Esophagus (tissue), 2 donors: ENCODE data around the gene USF1. TPM values are rescaled to one million over a fixed set of nuclear protein-coding genes. Genes with fewer than 3 reads are reported as not detected.
A peak's percentile ranks its signal among the peaks of the same experiment; 100 is the strongest.

ENCODE experiments used
- H3K27ac ChIP-seq, 2 donors: one replicate each; pipeline ENCODE4 v1.5.1; 2013; ENCODE audit warnings: low read depth in 2 of 2, mild to moderate bottlenecking in 2 of 2, inconsistent platforms in 1 of 2, low read length in 1 of 2, moderate library complexity in 1 of 2
- H3K27me3 ChIP-seq, 2 donors: one replicate each; pipeline ENCODE4 v1.6.1; 2013; ENCODE audit warnings: low read length in 2 of 2, control low read depth in 1 of 2, mild to moderate bottlenecking in 1 of 2; ENCODE audit not compliant: insufficient read depth in 2 of 2, control insufficient read depth in 1 of 2
- H3K36me3 ChIP-seq, 2 donors: one replicate each; pipeline ENCODE4 v1.6.1; 2013; ENCODE audit warnings: low read length in 1 of 2; ENCODE audit not compliant: control insufficient read depth in 2 of 2, insufficient read depth in 2 of 2
- H3K4me1 ChIP-seq, 2 donors: one replicate each; pipeline ENCODE4 v1.6.1; 2013; ENCODE audit warnings: low read length in 1 of 2; ENCODE audit not compliant: control insufficient read depth in 2 of 2, insufficient read depth in 2 of 2
- H3K4me3 ChIP-seq, 2 donors: one replicate each; pipeline ENCODE4 v1.5.1; 2013; ENCODE audit warnings: low read length in 2 of 2, mild to moderate bottlenecking in 2 of 2, low read depth in 1 of 2, moderate library complexity in 1 of 2
- H3K9me3 ChIP-seq, 2 donors: one replicate each; pipeline ENCODE4 v1.6.1; 2013; ENCODE audit warnings: mild to moderate bottlenecking in 2 of 2, low read depth in 1 of 2, low read length in 1 of 2, moderate library complexity in 1 of 2; ENCODE audit not compliant: control insufficient read depth in 2 of 2, insufficient read depth in 1 of 2
- WGBS, 2 donors: extraction: QIAGEN DNeasy Blood & Tissue Kit; methylation state at CpG; one replicate each; pipeline ENCODE4 v1.1.7; 2013; 5-methylcytosine and 5-hydroxymethylcytosine counted together
- polyA plus RNA-seq, 2 donors: library from polyadenylated mRNA; stranded (reverse); fragments of 200-250 nt; gene quantifications; one replicate each; pipeline ENCODE4 v1.2.3, GENCODE V29; 2013
- donor health status: healthy with polysubstance abuse.
- donor health status: Bipolar disorder and iron deficiency.

The USF1 gene
- polyA plus RNA-seq, 2 donors = 37.6 to 50.1 TPM

GRCh38 chr1:161080441-161081405 is 34.9 kb upstream of the USF1 start:
- H3K27ac ChIP-seq = peak overlapping the region; percentile 96
- H3K4me1 ChIP-seq = peaks cover 6 to 23% of the 10 kb centered on the region in 2 donors
- 67 to 69% methylated on average over 5 of the region's 5 CpGs for WGBS, 2 donors
- H3K9me3 ChIP-seq = no peaks in the 10 kb centered on the region
- H3K27me3 ChIP-seq = no peaks in the 10 kb centered on the region
- peaks cover 0 to 17% of the 10 kb centered on the region in 2 donors for H3K36me3 ChIP-seq
- H3K4me3 ChIP-seq = peak overlapping the region in 1 of 2 donors; percentile 11

DNA sequence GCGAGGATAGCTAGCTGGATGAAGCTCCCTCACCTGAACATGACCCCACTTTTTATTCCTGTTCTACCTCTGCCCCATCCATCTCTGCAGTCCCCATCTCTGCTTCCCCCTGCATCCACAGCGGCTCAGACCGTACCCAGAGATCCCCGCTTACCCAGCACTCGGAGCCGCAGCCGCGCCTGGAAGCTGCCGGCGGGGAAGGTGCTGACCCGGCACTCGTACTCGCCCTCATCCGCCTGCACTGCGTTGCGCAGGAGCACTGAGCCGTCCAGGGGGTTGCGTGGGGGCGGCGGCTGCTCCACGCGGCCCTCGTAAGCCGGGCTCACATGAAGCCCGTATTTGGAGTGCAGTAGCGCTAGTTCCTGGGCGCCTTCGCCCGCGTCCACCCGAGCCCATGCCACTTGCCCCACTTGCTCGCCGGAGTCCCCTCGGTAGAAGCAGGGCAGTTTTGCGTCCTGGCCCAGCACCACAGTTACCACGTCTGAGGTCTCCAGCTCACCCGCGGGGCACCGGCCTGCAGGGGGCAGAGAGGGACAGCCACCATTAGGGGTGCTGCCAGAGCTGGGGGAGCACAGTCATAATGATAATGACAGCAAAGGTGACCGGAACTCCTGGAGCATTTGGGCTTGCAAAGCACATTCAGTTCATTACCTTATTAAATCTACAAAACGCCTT is 33.8 kb upstream of the USF1 start:
- no peaks in the 10 kb centered on the region for H3K9me3 ChIP-seq
- H3K4me3 ChIP-seq = peak overlapping the region; percentile 8 to 16
- no peaks in the 10 kb centered on the region for H3K27me3 ChIP-seq
- 68 to 71% methylated on average over 41 of the region's 41 CpGs for WGBS, 2 donors
- peak overlapping the region; percentile 96 for H3K27ac ChIP-seq
- peaks cover 0 to 20% of the 10 kb centered on the region in 2 donors for H3K36me3 ChIP-seq
- peaks cover 6 to 26% of the 10 kb centered on the region in 2 donors for H3K4me1 ChIP-seq

DNA sequence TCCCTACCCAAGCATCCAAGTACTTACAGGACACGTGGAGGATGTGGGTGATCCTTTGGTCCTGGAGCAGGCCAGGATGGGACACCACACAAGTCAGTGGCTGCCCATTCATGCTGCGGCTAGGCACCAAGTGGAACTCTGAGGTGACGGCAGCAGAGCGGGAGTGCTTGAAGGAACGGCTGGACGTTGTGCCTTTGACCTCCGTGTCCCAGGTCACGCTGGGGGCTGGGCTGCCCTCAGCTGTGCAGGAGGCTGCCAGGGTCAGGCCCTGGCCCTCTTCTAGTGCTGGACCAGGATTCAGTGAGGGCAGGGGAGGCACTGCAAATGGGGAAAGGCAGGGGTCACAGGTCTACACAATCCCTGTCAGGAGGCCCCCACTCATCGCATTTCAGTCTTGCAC is 31.6 kb upstream of the USF1 start:
- Histone ChIP-seq H3K27me3 (no peaks in the 10 kb centered on the region), H3K9me3 (no peaks in the 10 kb centered on the region), H3K36me3 (peaks cover 0 to 33% of the 10 kb centered on the region in 2 donors), H3K4me3 (no peak overlapping the region), H3K27ac (peak overlapping the region; percentile 45 to 77), H3K4me1 (peaks cover 15 to 42% of the 10 kb centered on the region in 2 donors)
- whole genome bisulfite sequencing, 2 donors = 78 to 83% methylated on average over 9 of the region's 9 CpGs

DNA sequence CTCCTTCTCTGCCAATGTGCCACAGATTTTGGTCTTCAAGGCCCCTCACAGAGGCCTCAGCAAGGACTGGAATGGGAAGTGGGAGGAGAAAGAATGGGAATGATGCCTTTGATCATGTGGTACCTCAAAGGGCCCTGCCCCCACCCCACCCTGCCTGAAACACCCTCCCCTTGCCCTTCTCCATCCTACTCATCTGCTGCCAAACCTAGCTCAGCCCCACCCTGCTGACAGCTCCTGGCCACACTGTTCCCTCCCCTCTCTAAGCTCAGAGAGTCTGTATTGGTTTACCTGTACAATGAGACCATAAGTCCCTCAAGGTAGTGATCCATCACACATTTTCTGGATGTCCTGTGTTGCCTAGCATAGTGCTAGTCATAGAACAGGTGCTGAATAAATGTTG is 30.6 kb upstream of the USF1 start:
- H3K4me3 ChIP-seq = no peak overlapping the region
- H3K27ac ChIP-seq = peak overlapping the region; percentile 49 to 88
- peaks cover 15 to 44% of the 10 kb centered on the region in 2 donors for H3K4me1 ChIP-seq
- H3K27me3 ChIP-seq = no peaks in the 10 kb centered on the region
- peaks cover 0 to 40% of the 10 kb centered on the region in 2 donors for H3K36me3 ChIP-seq
- H3K9me3 ChIP-seq = no peaks in the 10 kb centered on the region

DNA sequence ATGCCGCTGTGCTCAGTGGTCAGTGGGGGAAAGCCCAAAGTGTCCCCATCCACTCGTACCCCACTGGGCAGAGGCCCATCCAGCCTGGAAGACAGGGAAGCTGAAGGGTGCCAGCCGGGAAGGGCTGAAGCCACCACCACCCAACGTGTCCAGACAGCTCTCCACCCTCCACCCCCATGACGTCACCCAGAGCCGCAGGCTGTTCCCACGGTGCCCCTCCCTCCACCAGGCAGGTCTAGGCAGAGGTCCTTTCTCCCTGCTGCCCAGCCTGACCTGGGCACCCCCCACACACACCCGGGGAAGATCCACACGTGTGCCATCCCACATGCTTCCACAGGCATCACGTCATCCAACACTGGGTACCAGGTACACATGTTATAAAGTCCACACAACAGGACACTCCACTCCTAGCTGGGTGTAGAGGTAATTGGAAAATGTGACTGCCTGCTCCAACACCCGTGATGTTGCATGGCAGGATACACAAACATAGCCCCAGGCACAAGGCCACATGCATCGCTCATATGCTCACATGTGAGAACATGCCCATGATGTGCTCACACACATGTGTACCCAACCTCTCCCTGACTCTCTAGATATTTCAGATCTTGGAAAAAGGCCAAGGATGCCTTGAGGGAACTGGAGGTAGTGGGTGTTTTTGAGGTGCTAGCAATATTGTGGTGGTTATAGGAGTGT is 29.0 kb upstream of the USF1 start:
- no peaks in the 10 kb centered on the region for H3K27me3 ChIP-seq
- peaks cover 14 to 37% of the 10 kb centered on the region in 2 donors for H3K4me1 ChIP-seq
- peak overlapping the region in 1 of 2 donors; percentile 12 for H3K4me3 ChIP-seq
- peak overlapping the region; percentile 83 to 95 for H3K27ac ChIP-seq
- WGBS, 2 donors = 51 to 65% methylated on average over 12 of the region's 12 CpGs
- H3K36me3 ChIP-seq = peaks cover 0 to 42% of the 10 kb centered on the region in 2 donors
- no peaks in the 10 kb centered on the region for H3K9me3 ChIP-seq

- peaks cover 0 to 37% of the 10 kb centered on the region in 2 donors for H3K36me3 ChIP-seq
- WGBS, 2 donors = 48 to 57% methylated on average over 7 of the region's 7 CpGs
- H3K4me1 ChIP-seq = peaks cover 13 to 37% of the 10 kb centered on the region in 2 donors
- H3K27ac ChIP-seq = peak overlapping the region; percentile 83 to 95
- H3K9me3 ChIP-seq = no peaks in the 10 kb centered on the region
- no peaks in the 10 kb centered on the region for H3K27me3 ChIP-seq
- H3K4me3 ChIP-seq = no peak overlapping the region
Measured at GRCh38 chr1:161073474-161074121, 27.8 kb upstream of the USF1 start.

- no peak overlapping the region for H3K4me3 ChIP-seq
- H3K27ac ChIP-seq = peak overlapping the region; percentile 14 to 95
- WGBS, 2 donors = 94 to 96% methylated on average over 17 to 19 of the region's 19 CpGs
- no peaks in the 10 kb centered on the region for H3K27me3 ChIP-seq
- H3K36me3 ChIP-seq = peaks cover 0 to 38% of the 10 kb centered on the region in 2 donors
- peaks cover 13 to 38% of the 10 kb centered on the region in 2 donors for H3K4me1 ChIP-seq
- no peaks in the 10 kb centered on the region for H3K9me3 ChIP-seq
Measured at GRCh38 chr1:161072751-161073449, 27.1 kb upstream of the USF1 start.

GRCh38 chr1:161071886-161072371 is 26.2 kb upstream of the USF1 start:
- H3K4me3 ChIP-seq = no peak overlapping the region
- H3K36me3 ChIP-seq = peaks cover 0 to 32% of the 10 kb centered on the region in 2 donors
- no peaks in the 10 kb centered on the region for H3K27me3 ChIP-seq
- WGBS, 2 donors = 68 to 76% methylated on average over 9 of the region's 9 CpGs
- peaks cover 13 to 33% of the 10 kb centered on the region in 2 donors for H3K4me1 ChIP-seq
- H3K27ac ChIP-seq = no peak overlapping the region
- no peaks in the 10 kb centered on the region for H3K9me3 ChIP-seq
